GM12873 (cell line): ENCODE data around the gene DPH5.

Experiments used
- TF ChIP-seq, protein P1 (sequence below): IDR thresholded peaks from 2 replicates; pipeline ENCODE4 v1.5.1; 2012; ENCODE audit warnings: low read depth, mild to moderate bottlenecking, moderate library complexity, low read length, control low read depth; ENCODE audit not compliant: insufficient read depth; ENCODE audit errors: missing control alignments

Gene DPH5

DNA sequence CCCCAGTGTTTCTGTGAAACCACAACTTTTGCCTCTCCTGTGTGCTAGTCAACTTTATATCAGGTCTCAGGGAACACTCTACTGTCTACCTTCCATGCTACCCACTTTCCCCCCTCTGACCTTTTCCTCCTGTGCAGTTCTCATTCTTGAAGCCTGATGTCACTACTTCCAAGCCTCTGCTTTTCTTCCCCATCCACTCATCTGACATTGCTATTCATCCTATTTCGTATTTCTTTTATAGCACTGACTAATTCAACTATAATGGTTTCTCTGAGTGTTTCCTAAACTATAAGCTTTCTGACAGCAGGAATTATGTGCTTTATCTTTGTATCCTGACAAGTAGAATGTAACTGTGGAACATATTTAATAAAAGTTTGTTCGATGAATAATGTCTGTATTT, 18.2 kb upstream of the DPH5 start:
- TF ChIP-seq, protein P1, sequence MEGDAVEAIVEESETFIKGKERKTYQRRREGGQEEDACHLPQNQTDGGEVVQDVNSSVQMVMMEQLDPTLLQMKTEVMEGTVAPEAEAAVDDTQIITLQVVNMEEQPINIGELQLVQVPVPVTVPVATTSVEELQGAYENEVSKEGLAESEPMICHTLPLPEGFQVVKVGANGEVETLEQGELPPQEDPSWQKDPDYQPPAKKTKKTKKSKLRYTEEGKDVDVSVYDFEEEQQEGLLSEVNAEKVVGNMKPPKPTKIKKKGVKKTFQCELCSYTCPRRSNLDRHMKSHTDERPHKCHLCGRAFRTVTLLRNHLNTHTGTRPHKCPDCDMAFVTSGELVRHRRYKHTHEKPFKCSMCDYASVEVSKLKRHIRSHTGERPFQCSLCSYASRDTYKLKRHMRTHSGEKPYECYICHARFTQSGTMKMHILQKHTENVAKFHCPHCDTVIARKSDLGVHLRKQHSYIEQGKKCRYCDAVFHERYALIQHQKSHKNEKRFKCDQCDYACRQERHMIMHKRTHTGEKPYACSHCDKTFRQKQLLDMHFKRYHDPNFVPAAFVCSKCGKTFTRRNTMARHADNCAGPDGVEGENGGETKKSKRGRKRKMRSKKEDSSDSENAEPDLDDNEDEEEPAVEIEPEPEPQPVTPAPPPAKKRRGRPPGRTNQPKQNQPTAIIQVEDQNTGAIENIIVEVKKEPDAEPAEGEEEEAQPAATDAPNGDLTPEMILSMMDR = no peak

DNA sequence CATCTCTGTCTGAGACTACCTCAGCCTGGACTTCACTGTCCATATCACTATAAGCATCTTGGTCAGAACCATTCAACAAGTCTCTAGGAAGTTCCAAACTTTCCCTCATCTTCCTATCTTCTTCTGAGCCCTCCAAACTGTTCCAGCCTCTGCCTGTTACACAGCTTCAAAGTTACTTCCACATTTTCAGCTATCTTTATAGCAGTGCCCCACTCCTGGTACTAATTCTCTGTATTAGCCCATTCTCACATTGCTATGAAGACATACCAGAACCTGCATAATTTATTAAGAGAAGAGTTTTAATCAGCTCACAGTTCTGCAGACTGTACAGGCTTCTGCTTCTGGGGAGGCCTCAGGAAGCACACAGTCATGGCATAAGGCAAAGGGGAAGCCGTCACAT, 15.7 kb upstream of the DPH5 start:
- TF ChIP-seq, protein P1 = no peak

DNA sequence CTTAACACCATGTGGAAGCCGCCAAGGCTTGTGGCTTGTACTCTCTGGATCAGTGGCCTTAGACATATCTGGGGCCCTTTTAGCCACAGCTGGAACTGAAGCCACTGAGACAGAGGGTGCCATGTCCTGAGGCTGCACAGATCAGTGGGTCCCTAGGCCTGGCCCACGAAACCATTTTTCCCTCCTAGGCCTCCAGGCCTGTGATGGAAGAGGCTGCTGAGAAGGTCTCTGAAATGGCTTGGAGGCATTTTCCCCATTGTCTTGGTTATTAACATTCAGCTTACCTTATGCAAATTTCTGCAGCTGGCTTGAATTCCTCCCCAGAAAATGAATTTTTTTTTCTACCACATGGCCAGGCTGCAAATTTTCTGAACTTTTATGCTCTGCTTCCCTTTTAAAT, 15.1 kb upstream of the DPH5 start:
- TF ChIP-seq, protein P1 = no peak

DNA sequence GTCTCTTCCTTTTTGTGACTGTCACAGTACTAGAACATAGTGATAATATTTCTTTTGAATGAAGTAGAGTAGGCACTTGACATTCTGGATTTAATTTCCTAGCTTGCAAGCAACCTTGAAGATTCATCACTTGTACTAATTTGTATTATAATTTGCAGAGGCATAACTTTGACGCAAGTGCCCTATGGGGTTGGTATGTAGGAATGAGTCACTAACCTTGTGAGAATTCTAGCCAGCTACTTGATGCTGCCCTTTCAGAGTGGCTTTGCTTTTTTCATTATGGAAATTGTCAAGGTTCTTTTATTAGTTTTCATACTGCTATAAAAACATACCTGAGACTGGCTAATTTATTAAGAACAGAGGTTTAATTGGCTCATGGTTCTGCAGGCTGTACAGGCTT, 13.7 kb upstream of the DPH5 start:
- TF ChIP-seq, protein P1 = no peak

DNA sequence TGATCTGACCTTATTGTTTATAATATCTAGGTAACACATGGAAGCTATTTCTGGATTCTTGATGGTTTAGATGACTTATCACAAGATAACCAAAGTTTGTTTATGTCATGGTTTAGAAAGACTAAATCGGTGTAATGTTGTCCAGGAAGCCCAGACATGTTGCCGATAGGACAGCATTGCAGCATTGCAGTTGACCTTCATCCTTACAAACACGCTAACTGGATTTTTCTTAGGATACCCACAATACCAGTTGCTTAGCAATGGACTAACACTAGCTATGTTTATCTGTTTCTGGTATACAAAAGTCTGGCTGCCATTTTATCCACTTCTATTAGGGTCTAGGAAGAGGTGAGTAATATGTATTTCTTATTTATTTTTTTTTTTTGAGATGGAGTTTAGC, 11.7 kb upstream of the DPH5 start:
- TF ChIP-seq, protein P1 = no peak

DNA sequence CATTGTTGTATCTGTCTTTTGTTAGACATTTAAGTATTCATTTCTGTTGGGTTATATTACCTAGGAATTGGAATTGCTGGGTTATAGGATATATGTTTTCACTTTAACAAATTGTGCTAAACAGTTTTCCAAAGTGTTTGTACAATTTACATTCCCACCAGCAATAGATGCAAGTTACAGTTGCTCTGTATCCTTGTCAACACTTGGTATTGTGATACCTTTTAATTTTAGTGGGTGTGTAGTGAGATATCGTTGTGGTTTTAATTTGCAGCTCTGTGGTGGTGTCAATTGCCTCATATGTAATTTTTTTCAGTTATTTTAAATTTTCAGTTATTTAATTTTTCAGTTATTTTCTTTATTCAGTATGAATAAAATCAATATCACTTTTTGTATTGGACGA, 7.4 kb upstream of the DPH5 start:
- TF ChIP-seq, protein P1 = no peak

DNA sequence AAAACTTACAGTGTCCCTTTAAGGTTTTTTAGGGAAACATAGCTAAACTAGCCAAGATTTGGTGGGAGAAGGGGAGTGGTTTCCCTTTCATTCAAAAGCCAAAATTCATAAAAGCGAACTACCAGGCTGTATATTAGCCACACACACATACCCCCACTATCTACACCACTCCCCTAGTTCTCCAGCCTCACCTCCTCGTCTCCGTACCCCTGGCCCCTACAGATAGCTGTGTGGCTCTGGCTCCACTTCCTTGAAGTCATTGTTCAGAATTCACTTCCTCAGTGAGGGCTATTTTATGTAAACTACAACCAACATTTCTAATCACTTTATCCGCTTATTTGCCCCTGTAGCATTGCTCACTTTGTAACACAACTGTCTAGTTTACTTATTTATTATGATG, 5.3 kb upstream of the DPH5 start:
- TF ChIP-seq, protein P1 = no peak
